H1 (cell line): ENCODE results near the gene LMTK3. TPM values are rescaled to one million over a fixed set of nuclear protein-coding genes. Genes with fewer than 3 reads are reported as not detected.
A peak's percentile ranks its signal among the peaks of the same experiment; 100 is the strongest.

Source experiments
- CTCF ChIA-PET: fragments of 300-600 bp; sonication (Branson Sonifier 250); formaldehyde crosslinking; loops from one replicate; lab custom pipeline; 2021; ENCODE audit not compliant: partially characterized antibody; lab: Charles Lee
- POLR2A ChIA-PET: fragments of 300-600 bp; sonication (Branson Sonifier 250); formaldehyde crosslinking; loops from one replicate; lab custom pipeline; 2021; ENCODE audit warnings: inconsistent platforms; ENCODE audit not compliant: partially characterized antibody; lab: Charles Lee
- DNase-seq, 2 experiments: peaks; one replicate each; pipeline versions ENCODE4 v3.0.0 to v3.0.0-alpha.2; 2010 to 2022; ENCODE audit warnings: low spot score in 2 of 2, low read depth in 1 of 2, mixed read lengths in 1 of 2
- FAIRE-seq: peaks from 2 replicates; lab custom pipeline; 2011; peaks lifted over from hg19 to GRCh38; lab: Jason Lieb, UNC
- H2AFZ ChIP-seq: 2 replicates; pipeline ENCODE4 v1.8.1; 2012; ENCODE audit warnings: low read length, inconsistent platforms
- H2AK5ac ChIP-seq: 2 replicates; pipeline ENCODE4 v1.6.1; 2013; ENCODE audit warnings: low read depth, low read length
- H2BK120ac ChIP-seq: replicated peaks from 2 replicates; pipeline ENCODE3; 2013; ENCODE audit warnings: low read depth, low read length, inconsistent platforms
- H2BK12ac ChIP-seq: 2 replicates; pipeline ENCODE4 v1.6.1; 2013; ENCODE audit warnings: low read depth, low read length
- H2BK15ac ChIP-seq: 2 replicates; pipeline ENCODE4 v1.6.1; 2013; ENCODE audit warnings: low read length
- H2BK20ac ChIP-seq: 2 replicates; pipeline ENCODE4 v1.6.1; 2013; ENCODE audit warnings: low read length
- H2BK5ac ChIP-seq: 2 replicates; pipeline ENCODE4 v1.6.1; 2013; ENCODE audit warnings: low read depth, low read length
- H3K14ac ChIP-seq: 2 replicates; pipeline ENCODE4 v1.6.1; 2013; ENCODE audit warnings: inconsistent platforms; ENCODE audit not compliant: insufficient read length
- H3K18ac ChIP-seq: 2 replicates; pipeline ENCODE4 v1.6.1; 2013; ENCODE audit warnings: low read length; ENCODE audit errors: extremely low read depth
- H3K23ac ChIP-seq: 2 replicates; pipeline ENCODE4 v1.6.1; 2013; ENCODE audit warnings: inconsistent platforms; ENCODE audit not compliant: insufficient read length
- H3K23me2 ChIP-seq: 2 replicates; pipeline ENCODE4 v1.6.1; 2013; ENCODE audit warnings: low read depth, low read length
- H3K27ac ChIP-seq: 2 replicates; pipeline ENCODE4 v1.6.1; 2011; ENCODE audit warnings: low read depth, low read length, inconsistent platforms
- H3K27me3 ChIP-seq, 4 experiments: replicated peaks in 1 of 4; 1 replicate in 1 of 4; 2 replicates in 3 of 4; pipeline versions ENCODE4 v1.6.1 to v1.8.1; 2011 to 2013; ENCODE audit warnings: low read length in 3 of 4, mild to moderate bottlenecking in 3 of 4, inconsistent platforms in 2 of 4, mixed read lengths in 2 of 4, moderate library complexity in 1 of 4; ENCODE audit not compliant: control insufficient read depth in 3 of 4, insufficient read depth in 3 of 4; ENCODE audit errors: extremely low read depth in 1 of 4
- H3K36me3 ChIP-seq, 4 experiments: 2 replicates each; pipeline versions ENCODE4 v1.6.1 to v1.8.1; 2011 to 2013; ENCODE audit warnings: mild to moderate bottlenecking in 4 of 4, low read length in 3 of 4, moderate library complexity in 2 of 4, control low read depth in 1 of 4, inconsistent platforms in 1 of 4; ENCODE audit not compliant: insufficient read depth in 4 of 4, control insufficient read depth in 2 of 4
- H3K4ac ChIP-seq: replicated peaks from 2 replicates; pipeline ENCODE3; 2013; ENCODE audit warnings: low read length, low read depth, mixed read lengths, inconsistent platforms; ENCODE audit not compliant: insufficient read length
- H3K4me1 ChIP-seq, 4 experiments: replicated peaks in 1 of 4; 1 replicate in 1 of 4; 2 replicates in 3 of 4; pipeline versions ENCODE4 v1.6.1 to v1.8.1; 2011 to 2013; ENCODE audit warnings: low read length in 3 of 4, inconsistent platforms in 2 of 4, mixed read lengths in 1 of 4; ENCODE audit not compliant: insufficient read depth in 4 of 4, control insufficient read depth in 3 of 4
- H3K4me2 ChIP-seq, 2 experiments: 2 replicates each; pipeline versions ENCODE4 v1.6.1 to v1.8.1; 2011 to 2013; ENCODE audit warnings: low read depth in 2 of 2, low read length in 2 of 2, control low read depth in 1 of 2, inconsistent platforms in 1 of 2, mild to moderate bottlenecking in 1 of 2; ENCODE audit not compliant: insufficient read depth in 1 of 2
- H3K4me3 ChIP-seq, 4 experiments: fragments of 200-600, 300-600 bp in 1 of 4; sonication (generic), shearing (Covaris generic), sonication (Bioruptor Twin) in 1 of 4; 2 replicates each; pipeline versions ENCODE4 v1.5.1 to v1.8.1; 2011 to 2016; ENCODE audit warnings: low read length in 4 of 4, low read depth in 3 of 4, control low read depth in 2 of 4, inconsistent platforms in 2 of 4, mild to moderate bottlenecking in 2 of 4, mixed read lengths in 1 of 4, moderate library complexity in 1 of 4; ENCODE audit not compliant: insufficient read depth in 2 of 4; ENCODE audit errors: extremely low read depth in 1 of 4
- H3K56ac ChIP-seq: replicated peaks from 2 replicates; pipeline ENCODE3; 2013; ENCODE audit warnings: low read depth, mild to moderate bottlenecking, mixed read lengths, low read length, inconsistent platforms; ENCODE audit not compliant: insufficient read length
- H3K79me1 ChIP-seq: 2 replicates; pipeline ENCODE4 v1.6.1; 2013; ENCODE audit warnings: low read depth, low read length, control low read depth
- H3K79me2 ChIP-seq, 2 experiments: 2 replicates each; pipeline versions ENCODE4 v1.6.1 to v1.8.1; 2012 to 2013; ENCODE audit warnings: low read length in 2 of 2, mild to moderate bottlenecking in 2 of 2, inconsistent platforms in 1 of 2; ENCODE audit not compliant: insufficient read depth in 2 of 2, control insufficient read depth in 1 of 2
- H3K9ac ChIP-seq, 4 experiments: replicated peaks in 1 of 4; 1 replicate in 1 of 4; 2 replicates in 3 of 4; pipeline versions ENCODE4 v1.6.1 to v1.8.1; 2011 to 2013; ENCODE audit warnings: low read depth in 3 of 4, low read length in 3 of 4, control low read depth in 2 of 4, mild to moderate bottlenecking in 2 of 4, moderate library complexity in 2 of 4, inconsistent platforms in 1 of 4; ENCODE audit errors: extremely low read depth in 1 of 4
- H3K9me3 ChIP-seq, 2 experiments: 2 replicates each; pipeline versions ENCODE4 v1.6.1 to v1.8.1; 2012 to 2013; ENCODE audit warnings: mild to moderate bottlenecking in 2 of 2, moderate library complexity in 2 of 2, control low read depth in 1 of 2, inconsistent platforms in 1 of 2, low read depth in 1 of 2, low read length in 1 of 2, mixed read lengths in 1 of 2; ENCODE audit not compliant: insufficient read depth in 2 of 2
- H4K20me1 ChIP-seq, 2 experiments: replicated peaks in 1 of 2; 2 replicates each; pipeline versions ENCODE3 to v1.8.1; 2011 to 2013; ENCODE audit warnings: inconsistent platforms in 2 of 2, low read length in 2 of 2, mild to moderate bottlenecking in 1 of 2; ENCODE audit not compliant: insufficient read depth in 2 of 2, control insufficient read depth in 1 of 2
- H4K5ac ChIP-seq: 2 replicates; pipeline ENCODE4 v1.6.1; 2013; ENCODE audit warnings: low read length, low read depth, mixed read lengths, inconsistent platforms; ENCODE audit not compliant: insufficient read length
- H4K8ac ChIP-seq: 2 replicates; pipeline ENCODE4 v1.8.0; 2013; ENCODE audit warnings: mild to moderate bottlenecking, moderate library complexity, low read length, inconsistent platforms; ENCODE audit not compliant: insufficient read depth; ENCODE audit errors: extremely low read depth
- H4K91ac ChIP-seq: replicated peaks from 2 replicates; pipeline ENCODE3; 2013; ENCODE audit warnings: low read length, mixed read lengths, inconsistent platforms; ENCODE audit not compliant: insufficient read length
- WGBS, 2 experiments: shearing (Covaris generic) in 1 of 2; methylation state at CpG; one replicate each; pipeline versions ENCODE4 v1.1.6 to v1.1.7; 2013 to 2015; ENCODE audit warnings: low lambda C conversion rate in 2 of 2, mixed read lengths in 2 of 2, inconsistent platforms in 1 of 2, low coverage in 1 of 2, missing lambda C conversion rate in 1 of 2; ENCODE audit not compliant: insufficient replicate concordance in 2 of 2, insufficient coverage in 1 of 2, insufficient read length in 1 of 2; ENCODE audit errors: extremely low coverage in 1 of 2, missing lambda C conversion rate in 1 of 2; 5-methylcytosine and 5-hydroxymethylcytosine counted together
- polyA plus RNA-seq, 7 experiments: library from polyadenylated mRNA; depleted of rRNA in 3 of 7; stranded (reverse) in 5 of 7; unstranded in 2 of 7; fragments of >200 nt in 5 of 7; fragments of 200-250 nt in 2 of 7; gene quantifications; 1 replicate in 5 of 7; 2 replicates in 1 of 7; 4 replicates in 1 of 7; pipeline versions ENCODE4 v1.2.1 to v1.2.3, GENCODE V29; 2011 to 2013; ENCODE audit warnings: missing spikeins in 2 of 7, mixed read lengths in 2 of 7
- total RNA-seq: library from RNA; stranded (reverse); fragmentation: NEBNext Ultra II Directional; extraction: Animal tissue kit (Norgen Biotek cat#: 25700); gene quantifications from 2 replicates; pipeline ENCODE4 v1.2.1, GENCODE V29; 2021

The LMTK3 gene
- total and polyA plus RNA-seq, 2 of the 8 experiments (the other 6 are each of a cell fraction or from before 2014, with no cell fraction given) = 2.7 to 12.4 TPM

DNA sequence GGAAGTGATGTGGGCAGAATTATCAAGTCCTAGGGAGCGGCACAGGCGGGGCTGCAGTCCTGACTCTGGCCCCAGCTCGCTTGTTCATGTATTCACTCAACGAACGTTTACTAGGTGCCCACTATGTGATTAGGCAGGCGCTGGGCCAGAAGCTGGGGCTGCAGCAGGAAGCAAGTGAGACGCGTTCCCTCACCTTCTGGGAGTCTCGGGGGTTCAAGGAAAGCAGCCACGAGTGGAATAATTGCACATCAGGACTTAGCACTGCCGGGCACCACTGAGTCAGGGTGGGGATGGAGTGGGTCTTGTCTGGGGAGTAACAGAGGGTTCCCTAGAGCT is 2.5 kb upstream of the LMTK3 start:
- CTCF ChIA-PET = interaction anchor here (0.6 to 1.7 kb wide), 7 partner anchors 10 to 177 kb away, joined by 3 to 15 read pairs (median 4); no protein-coding TSS in a partner anchor

More for the DNA sequence above, 2.5 kb upstream of the LMTK3 start:
- H2BK120ac ChIP-seq = peak overlapping the region; percentile 64
- peaks cover 0 to 23% (median 12%) of the 10 kb centered on the region in 4 experiments; a peak in 5 of 7 replicates for H3K4me1 ChIP-seq
- H4K20me1 ChIP-seq = peaks cover 0 to 4% of the 10 kb centered on the region in 2 experiments
- peaks cover 25% of the 10 kb centered on the region for H3K23me2 ChIP-seq
- H3K79me1 ChIP-seq = no peaks in the 10 kb centered on the region
- peak overlapping the region; percentile 65 for H4K5ac ChIP-seq
- no peak overlapping the region for H2AK5ac ChIP-seq
- H3K27me3 ChIP-seq = peaks cover 0 to 12% (median 9%) of the 10 kb centered on the region in 4 experiments; a peak in 4 of 7 replicates
- H3K36me3 ChIP-seq = no peaks in the 10 kb centered on the region
- FAIRE-seq = no peak
- no peak overlapping the region for H2BK5ac ChIP-seq
- no peak for DNase-seq
- H3K79me2 ChIP-seq = no peaks in the 10 kb centered on the region
- peak overlapping the region; percentile 86 for H4K8ac ChIP-seq
- H3K9ac ChIP-seq = no peak overlapping the region
- no peaks in the 10 kb centered on the region for H3K9me3 ChIP-seq
- peak overlapping the region; percentile 85; the same call in 1 of the 2 replicates for H2BK12ac ChIP-seq
- peak overlapping the region; percentile 77 to 91 for H3K4me2 ChIP-seq
- H3K14ac ChIP-seq = no peak overlapping the region
- no peak overlapping the region; the same call in 1 of the 2 replicates for H2AFZ ChIP-seq
- no peak overlapping the region for H3K18ac ChIP-seq
- H3K4ac ChIP-seq = peak overlapping the region; percentile 23
- 0 out of 2 replicates have a peak overlapping the region, but pooled peaks have one; percentile 0 for H2BK20ac ChIP-seq
- 55% methylated on average over 11 of the region's 11 CpGs; no CpG with 5 or more reads in 1 of the 2 experiments for WGBS, 2 experiments
- no peak overlapping the region for H3K23ac ChIP-seq
- peak overlapping the region; percentile 99 for H2BK15ac ChIP-seq
- no peak overlapping the region for H3K27ac ChIP-seq
- H3K56ac ChIP-seq = no peak overlapping the region
- POLR2A ChIA-PET = interaction anchor here (0.6 to 2.0 kb wide), 12 partner anchors 12 to 105 kb away, joined by 3 to 7 read pairs (median 4); partner anchors contain the start of genes FAM83E, RPL18, SPHK2 and SULT2B1
- peak overlapping the region; percentile 51 to 81 (median 69); a peak in 6 of 8 replicates for H3K4me3 ChIP-seq
- peak overlapping the region; percentile 81 for H4K91ac ChIP-seq
